HK-2 (cell line): ENCODE data around the gene LRRC75A.

ENCODE experiments used
- DNase-seq: peaks from one replicate; pipeline ENCODE4 v3.0.0-alpha.2; 2018; ENCODE audit not compliant: unreplicated experiment

LRRC75A gene

DNA sequence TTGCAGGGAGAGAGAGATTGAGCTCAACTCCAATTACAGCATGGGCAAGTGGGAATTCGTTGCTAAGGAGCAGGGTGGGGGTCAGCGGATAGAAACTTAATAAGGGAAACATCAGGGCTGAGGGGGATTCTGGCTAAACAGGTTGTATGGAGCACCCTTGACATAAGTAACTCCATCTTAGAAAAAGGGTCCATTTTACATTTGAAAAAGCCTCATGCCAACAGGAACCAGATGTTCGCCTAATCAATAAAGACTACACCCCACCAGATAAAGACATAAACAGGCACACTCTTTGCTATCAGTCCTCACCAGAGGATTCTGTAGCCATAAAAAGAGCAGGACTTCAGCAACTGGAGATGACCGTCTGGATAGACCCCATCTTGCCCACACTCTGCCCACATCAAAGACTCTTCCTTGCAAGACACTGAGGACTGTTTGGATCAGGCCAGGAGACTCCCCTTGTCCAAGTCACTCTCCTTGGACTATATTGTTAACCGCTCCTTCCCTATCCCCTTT lies 1.6 kb upstream of the LRRC75A start:
- no peak for DNase-seq

- DNase-seq: no peak
Observed at GRCh38 chr17:16492613-16493530, 879 bp upstream of the LRRC75A start.

GRCh38 chr17:16491131-16491702 lies 776 bp downstream of the LRRC75A start:
- no peak for DNase-seq

GRCh38 chr17:16489431-16489830 lies 2.6 kb downstream of the LRRC75A start:
- DNase-seq: no peak

- DNase-seq: no peak
Observed at GRCh38 chr17:16488968-16489337, 3.0 kb downstream of the LRRC75A start.

- DNase-seq: no peak
Observed at GRCh38 chr17:16488186-16488967, 3.6 kb downstream of the LRRC75A start.

DNA sequence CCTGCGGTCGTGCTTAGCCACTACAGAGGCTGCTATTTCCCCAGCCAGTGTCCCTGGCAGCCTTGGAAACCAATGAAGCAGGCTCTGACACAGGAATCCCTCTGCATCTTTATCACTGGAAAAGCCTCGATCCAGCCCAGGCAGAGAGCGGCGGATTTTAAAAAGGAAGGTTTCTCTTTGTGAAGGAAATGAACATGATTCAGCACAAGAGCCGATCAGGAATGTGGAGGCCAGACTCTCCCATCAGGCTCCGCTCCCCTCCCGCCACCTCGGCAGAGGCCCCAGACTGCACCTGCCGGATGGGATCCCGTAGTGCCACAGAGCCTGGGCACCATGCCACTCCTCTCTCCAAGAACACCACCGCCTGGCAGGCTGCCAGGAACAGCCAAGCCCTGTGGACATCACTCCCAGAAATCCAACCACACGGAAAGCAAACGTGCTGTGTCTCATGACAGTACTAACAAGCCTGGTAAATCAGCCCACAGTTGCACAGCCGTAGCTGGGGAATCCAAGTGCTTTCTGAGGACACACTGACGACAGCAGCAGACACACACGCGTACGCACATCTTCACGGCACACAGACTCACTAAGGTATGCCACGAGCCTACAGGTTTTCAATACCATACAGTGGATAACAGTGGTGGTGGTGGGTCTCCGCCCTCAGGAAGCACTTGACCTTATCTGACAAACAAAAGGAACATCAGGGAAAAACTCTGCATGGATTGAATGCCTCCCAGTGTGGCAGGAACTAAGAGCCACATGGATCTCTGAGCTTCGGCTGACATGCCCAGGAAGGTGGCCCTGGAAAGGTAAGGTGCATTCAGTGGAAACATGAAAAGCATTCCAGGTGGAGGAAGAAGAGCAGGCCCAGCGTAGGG lies 5.4 kb downstream of the LRRC75A start:
- peak; percentile 81 for DNase-seq

GRCh38 chr17:16484445-16485175 lies 7.4 kb downstream of the LRRC75A start:
- DNase-seq: no peak

DNA sequence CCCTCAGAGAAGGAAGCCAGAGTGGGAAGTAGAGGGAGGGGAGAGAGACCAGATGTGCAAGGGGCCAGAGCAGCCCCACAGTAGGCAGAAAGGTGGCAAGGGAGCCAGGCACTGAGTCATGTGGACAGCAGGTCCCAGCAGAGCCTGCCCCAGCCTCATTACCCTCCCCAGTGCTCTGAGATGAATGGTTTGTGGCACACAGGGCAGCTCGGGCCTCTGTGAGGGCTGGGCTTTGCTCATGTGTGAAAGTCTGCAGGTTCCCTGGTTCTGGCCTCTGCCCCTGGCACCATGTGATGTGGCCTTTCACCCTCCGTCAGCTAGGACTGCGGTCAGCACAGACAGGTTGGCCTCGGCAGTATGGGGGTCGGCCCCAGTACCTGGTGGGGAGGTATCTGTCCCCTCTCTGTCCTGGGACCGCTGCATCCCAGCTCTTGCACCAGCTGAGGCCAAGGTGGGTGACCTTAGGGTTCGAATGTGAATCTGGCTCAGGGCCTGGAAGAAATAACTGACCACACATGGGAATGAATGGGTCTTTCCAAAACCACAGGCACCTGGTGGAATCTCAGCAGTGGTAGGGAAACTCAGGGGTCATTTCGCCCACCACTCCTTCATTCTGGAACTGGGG lies 8.9 kb downstream of the LRRC75A start:
- no peak for DNase-seq

DNA sequence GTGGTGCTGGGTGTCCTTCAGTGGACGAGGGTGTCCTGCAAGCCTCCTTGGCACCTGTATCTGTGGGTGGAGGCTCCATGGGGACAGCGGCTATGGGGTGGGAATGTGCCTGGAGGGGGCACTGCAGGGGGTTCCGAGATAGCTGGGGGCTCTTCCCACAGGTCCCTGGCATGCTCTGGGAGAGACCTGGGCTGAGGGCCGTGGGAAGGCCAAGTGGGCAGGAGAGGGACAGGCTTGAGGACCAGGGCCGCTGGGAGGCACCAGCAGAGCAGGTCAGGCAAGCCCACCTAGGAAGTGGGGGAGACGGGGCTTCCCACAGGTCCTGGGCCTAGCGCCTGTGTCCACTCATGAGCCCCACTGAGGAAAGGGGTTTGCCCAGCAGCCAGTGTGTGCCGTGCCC lies 9.7 kb downstream of the LRRC75A start:
- no peak for DNase-seq

- no peak for DNase-seq
Observed at GRCh38 chr17:16480995-16481394, 11.0 kb downstream of the LRRC75A start.

DNA sequence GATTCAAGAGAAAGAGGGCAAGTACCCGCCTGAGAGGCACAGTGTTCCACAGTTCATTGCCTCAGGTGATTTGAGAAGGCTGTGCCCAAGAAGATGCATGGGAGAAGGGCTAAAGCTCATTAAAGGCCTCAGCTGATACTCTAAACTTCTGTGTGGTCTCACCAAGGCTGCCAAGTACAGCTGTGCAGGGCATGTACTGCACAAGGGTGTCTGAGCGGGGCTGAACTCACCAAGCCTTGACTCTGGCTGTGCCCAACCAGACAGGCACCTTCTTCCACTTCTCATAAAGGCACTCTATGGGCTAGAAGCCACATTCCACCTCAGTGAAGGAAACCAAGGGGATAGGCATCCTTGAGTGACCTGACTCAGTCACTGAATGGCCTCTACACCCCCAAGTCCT lies 12.7 kb downstream of the LRRC75A start:
- DNase-seq: no peak

- no peak for DNase-seq
Observed at GRCh38 chr17:16478649-16479048, 13.3 kb downstream of the LRRC75A start.

- no peak for DNase-seq
Observed at GRCh38 chr17:16477666-16478065, 14.3 kb downstream of the LRRC75A start.

DNA sequence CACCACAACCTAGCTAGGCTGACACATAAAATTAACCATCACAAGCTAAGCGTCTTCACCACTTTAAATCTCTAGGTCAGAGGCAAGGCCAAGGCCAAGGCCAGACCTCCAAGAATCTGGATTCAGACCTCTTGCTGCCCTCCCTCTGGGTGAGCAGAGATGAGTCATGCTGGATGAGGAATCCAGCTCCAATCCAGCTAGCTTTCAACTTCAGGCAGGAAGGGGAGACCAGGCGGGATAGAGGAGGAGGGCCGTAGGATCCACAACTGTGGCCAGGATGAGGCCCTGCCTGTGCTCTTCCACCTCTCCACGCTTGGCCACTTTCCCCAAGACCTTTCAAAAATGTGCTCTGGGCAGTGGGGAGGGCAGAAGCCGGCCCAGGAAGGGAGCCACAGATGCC lies 14.7 kb downstream of the LRRC75A start:
- peak; percentile 75 for DNase-seq

DNA sequence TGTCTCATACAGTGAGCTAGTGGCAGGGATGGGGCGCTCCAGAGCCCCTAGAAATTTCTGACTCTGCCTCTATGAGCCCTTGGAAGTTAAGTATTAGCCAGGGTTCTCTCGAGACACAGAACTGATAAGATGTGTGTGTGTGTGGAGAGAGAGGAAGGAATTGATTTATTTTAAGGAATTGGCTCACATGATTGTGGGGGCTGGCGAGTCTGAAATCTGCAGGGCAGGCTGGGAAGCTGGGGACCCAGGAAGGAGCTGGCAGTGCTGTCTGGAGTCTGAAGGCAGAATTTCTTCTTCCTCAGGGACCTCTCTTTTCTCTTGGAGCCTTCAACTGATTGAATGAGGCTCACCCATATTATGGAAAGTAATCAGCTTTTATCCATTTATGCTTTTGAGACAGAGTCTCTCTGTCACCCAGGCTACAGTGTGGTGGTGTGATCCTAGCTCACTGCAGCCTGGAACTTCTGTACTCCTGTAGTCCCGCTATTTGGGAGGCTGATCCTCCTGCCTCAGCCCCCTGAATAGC lies 16.8 kb downstream of the LRRC75A start:
- no peak for DNase-seq

GRCh38 chr17:16474012-16474725 lies 17.8 kb downstream of the LRRC75A start:
- DNase-seq: no peak

- no peak for DNase-seq
Observed at GRCh38 chr17:16473044-16474011, 18.7 kb downstream of the LRRC75A start.
